Brain microvascular endothelial cell (primary cell): ENCODE measurements around the gene HDAC1.

Experiments used
- DNase-seq: peaks from one replicate; pipeline ENCODE4 v3.0.0-alpha.2; 2020
- H3K27ac ChIP-seq: fragments of 250-450 bp; sonication (Bioruptor Pico); 2 replicates; pipeline ENCODE4 v1.5.1; 2020; ENCODE audit warnings: mild to moderate bottlenecking, moderate library complexity
- H3K27me3 ChIP-seq: fragments of 250-450 bp; sonication (Bioruptor Pico); replicated peaks from 2 replicates; pipeline ENCODE4 v1.5.1; 2020; ENCODE audit warnings: mild to moderate bottlenecking
- H3K36me3 ChIP-seq: fragments of 250-450 bp; sonication (Bioruptor Pico); replicated peaks from 2 replicates; pipeline ENCODE4 v1.5.1; 2020; ENCODE audit warnings: mild to moderate bottlenecking
- H3K4me3 ChIP-seq: 2 replicates; pipeline ENCODE4 v1.5.1; 2011; ENCODE audit warnings: low read depth, mild to moderate bottlenecking, control low read depth, low read length, moderate library complexity
- in situ Hi-C: cut with HindIII; loops from 2 replicates; pipeline ENCODE4 v1.10.0; 2017; ENCODE audit warnings: low sequenced_read_pairs, low pct_ligation_motif_present
- TF ChIP-seq, protein P1 (sequence below): IDR thresholded peaks from 2 replicates; pipeline ENCODE4 v1.5.1; 2011; ENCODE audit warnings: low read depth, mild to moderate bottlenecking, moderate library complexity, low read length, control low read depth, inconsistent platforms; ENCODE audit errors: missing control alignments

The HDAC1 gene

DNA sequence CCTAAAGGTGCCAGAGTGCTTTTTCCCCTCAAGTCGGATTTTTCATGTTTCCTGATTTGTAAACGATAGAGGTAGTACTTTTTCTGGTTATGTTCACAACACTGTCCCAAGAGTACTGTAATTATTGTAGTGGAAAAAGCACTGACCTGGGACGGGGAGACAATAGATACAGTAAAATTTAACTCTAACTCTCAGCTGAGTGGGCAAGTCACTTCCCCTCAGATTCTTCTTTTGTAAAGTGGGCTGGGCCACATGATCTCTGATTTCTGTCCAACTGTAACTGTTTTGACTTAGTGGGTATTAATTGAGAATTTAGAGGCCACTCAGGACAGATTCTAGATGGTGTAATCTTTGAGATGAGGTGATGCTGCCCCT is 25.0 kb downstream of the HDAC1 start:
- no peak overlapping the region for H3K27ac ChIP-seq

DNA sequence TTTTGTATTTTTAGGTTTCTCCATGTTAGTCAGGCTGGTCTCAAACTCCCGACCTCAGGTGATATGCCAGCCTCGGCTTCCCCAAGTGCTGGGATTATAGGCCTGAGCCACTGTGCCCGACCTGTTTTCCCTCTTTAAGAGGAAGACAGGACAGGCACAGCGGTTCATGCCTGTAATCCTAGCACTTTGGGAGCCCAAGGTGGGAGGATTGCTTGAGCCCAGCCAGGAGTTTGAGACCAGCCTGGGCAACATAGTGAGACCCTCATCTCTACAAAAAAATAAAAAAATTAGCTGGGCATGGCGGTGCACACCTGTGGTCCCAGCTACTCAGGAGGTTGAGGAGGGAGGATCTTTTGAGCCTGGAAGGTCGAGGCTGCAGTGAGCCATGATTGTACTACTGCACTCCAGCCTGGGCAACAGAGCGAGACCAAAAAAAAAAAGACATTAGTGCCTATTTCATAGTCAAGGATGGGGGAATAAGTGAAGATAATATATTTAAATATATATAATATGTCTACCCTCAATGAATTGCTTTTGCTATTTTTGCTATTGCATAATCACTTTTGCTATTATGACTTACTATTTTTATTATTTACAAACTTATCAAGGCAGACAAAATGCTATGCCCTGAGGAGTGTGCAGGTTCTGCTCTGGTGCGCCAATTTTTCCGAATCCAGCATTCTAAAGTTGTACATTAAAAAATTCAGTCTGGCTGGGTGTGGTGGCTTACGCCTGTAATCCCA is 26.4 kb downstream of the HDAC1 start:
- Histone ChIP-seq H3K27me3 (no peaks in the 10 kb centered on the region), H3K36me3 (peaks cover 15% of the 10 kb centered on the region), H3K4me3 (no peak overlapping the region), H3K27ac (no peak overlapping the region)
- TF ChIP-seq, protein P1, sequence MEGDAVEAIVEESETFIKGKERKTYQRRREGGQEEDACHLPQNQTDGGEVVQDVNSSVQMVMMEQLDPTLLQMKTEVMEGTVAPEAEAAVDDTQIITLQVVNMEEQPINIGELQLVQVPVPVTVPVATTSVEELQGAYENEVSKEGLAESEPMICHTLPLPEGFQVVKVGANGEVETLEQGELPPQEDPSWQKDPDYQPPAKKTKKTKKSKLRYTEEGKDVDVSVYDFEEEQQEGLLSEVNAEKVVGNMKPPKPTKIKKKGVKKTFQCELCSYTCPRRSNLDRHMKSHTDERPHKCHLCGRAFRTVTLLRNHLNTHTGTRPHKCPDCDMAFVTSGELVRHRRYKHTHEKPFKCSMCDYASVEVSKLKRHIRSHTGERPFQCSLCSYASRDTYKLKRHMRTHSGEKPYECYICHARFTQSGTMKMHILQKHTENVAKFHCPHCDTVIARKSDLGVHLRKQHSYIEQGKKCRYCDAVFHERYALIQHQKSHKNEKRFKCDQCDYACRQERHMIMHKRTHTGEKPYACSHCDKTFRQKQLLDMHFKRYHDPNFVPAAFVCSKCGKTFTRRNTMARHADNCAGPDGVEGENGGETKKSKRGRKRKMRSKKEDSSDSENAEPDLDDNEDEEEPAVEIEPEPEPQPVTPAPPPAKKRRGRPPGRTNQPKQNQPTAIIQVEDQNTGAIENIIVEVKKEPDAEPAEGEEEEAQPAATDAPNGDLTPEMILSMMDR = no peak
- no peak for DNase-seq
- in situ Hi-C loops = no loop called here

More for the DNA sequence above, 25.0 kb downstream of the HDAC1 start:
- no peak for DNase-seq
- in situ Hi-C loops = no loop called here
- TF ChIP-seq, protein P1 = no peak
- no peaks in the 10 kb centered on the region for H3K27me3 ChIP-seq
- peaks cover 15% of the 10 kb centered on the region for H3K36me3 ChIP-seq
- H3K4me3 ChIP-seq = no peak overlapping the region

DNA sequence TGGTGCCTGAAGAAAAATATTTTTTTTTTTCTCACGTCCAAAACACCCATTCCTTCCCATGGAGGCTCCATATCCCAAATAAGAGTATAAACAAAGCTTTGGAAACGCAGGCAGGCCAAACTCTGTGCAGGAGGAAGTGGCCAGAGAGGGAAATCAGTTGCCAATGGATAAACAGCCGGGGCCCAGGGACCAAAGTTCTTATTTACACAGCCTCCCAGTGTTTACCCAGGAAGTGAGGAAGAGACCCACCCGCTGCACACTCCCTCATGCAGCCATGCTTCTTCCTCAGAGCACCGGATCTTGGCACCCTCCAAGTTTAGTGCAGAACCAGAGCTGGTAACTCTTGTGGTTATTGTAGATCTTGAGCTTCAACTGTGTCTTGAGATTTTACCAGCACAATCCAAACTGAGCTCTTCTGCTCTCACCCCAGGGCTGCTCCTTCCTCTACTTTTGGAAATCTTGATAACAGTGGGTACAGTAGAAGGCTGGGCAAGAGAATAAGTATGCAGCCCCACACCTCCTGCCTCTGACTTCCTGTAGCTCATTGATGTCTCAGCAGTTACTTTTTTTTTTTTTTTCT is 29.9 kb downstream of the HDAC1 start:
- peaks cover 18% of the 10 kb centered on the region for H3K36me3 ChIP-seq

GRCh38 chr1:32327204-32327603 is 35.3 kb downstream of the HDAC1 start:
- in situ Hi-C loops = no loop called here
- no peak overlapping the region for H3K27ac ChIP-seq
- no peak for DNase-seq
- peaks cover 31% of the 10 kb centered on the region for H3K36me3 ChIP-seq
- H3K4me3 ChIP-seq = no peak overlapping the region
- TF ChIP-seq, protein P1 = no peak
- no peaks in the 10 kb centered on the region for H3K27me3 ChIP-seq

More for the DNA sequence above, 29.9 kb downstream of the HDAC1 start:
- Histone ChIP-seq H3K4me3 (no peak overlapping the region), H3K27ac (no peak overlapping the region), H3K27me3 (no peaks in the 10 kb centered on the region)
- TF ChIP-seq, protein P1 = no peak
- DNase-seq = no peak
- in situ Hi-C loops = no loop called here

DNA sequence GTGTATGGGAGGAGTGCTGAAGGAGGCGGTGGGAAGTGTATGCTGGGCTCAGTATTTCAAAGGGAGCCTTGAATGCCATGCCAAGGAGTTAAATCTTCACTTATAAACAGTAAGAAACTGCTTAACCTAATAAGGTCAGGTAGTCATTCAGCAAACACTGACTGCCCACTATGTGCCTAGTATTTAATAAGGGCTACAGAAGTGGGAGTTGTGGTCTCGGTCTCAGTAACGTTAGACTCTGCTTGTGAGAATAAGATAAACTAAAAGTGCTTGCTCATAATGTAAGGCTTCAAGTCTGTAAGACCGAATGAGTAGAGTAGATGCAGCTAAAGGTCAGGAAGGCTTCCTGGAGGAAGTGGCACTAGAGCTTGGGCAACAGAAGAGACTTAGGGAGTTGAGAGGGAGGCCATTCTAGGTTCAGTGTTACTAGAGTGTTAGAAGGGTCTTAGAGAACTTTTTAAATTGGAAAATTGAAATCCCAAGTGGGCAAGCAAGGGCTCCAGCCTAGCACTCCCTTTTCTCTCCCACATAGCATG is 38.1 kb downstream of the HDAC1 start:
- H3K36me3 ChIP-seq = peaks cover 51% of the 10 kb centered on the region
- in situ Hi-C loops = no loop called here

More for the DNA sequence above, 38.1 kb downstream of the HDAC1 start:
- Histone ChIP-seq H3K4me3 (no peak overlapping the region), H3K27me3 (no peaks in the 10 kb centered on the region), H3K27ac (no peak overlapping the region)
- no peak for DNase-seq
- TF ChIP-seq, protein P1 = no peak
